CD4-positive, alpha-beta memory T cell (primary cell): ENCODE measurements around the gene ANKS6. TPM values are rescaled to one million over a fixed set of nuclear protein-coding genes. Genes with fewer than 3 reads are reported as not detected.

ENCODE experiments used
- CTCF ChIA-PET: fragments of 350-600 bp; sonication (Branson Sonifier 250); formaldehyde crosslinking; loops from one replicate; lab custom pipeline; 2021; ENCODE audit warnings: inconsistent platforms; ENCODE audit not compliant: partially characterized antibody; lab: Charles Lee
- POLR2A ChIA-PET: fragments of 350-600 bp; sonication (Branson Sonifier 250); formaldehyde crosslinking; loops from one replicate; lab custom pipeline; 2021; ENCODE audit not compliant: partially characterized antibody; lab: Charles Lee
- DNase-seq, 5 donors: peaks; one replicate each; pipeline versions ENCODE4 v3.0.0 to v3.0.0-alpha.2; 2020 to 2022; ENCODE audit warnings: mixed read lengths in 1 of 5
- H3K27ac ChIP-seq: one replicate; pipeline ENCODE4 v1.7.0; 2013; ENCODE audit warnings: low read depth, low read length
- H3K27me3 ChIP-seq: 2 replicates; pipeline ENCODE4 v1.7.0; 2013; ENCODE audit warnings: mild to moderate bottlenecking, low read length, moderate library complexity; ENCODE audit not compliant: insufficient read depth
- H3K36me3 ChIP-seq: 2 replicates; pipeline ENCODE4 v1.7.0; 2013; ENCODE audit warnings: mild to moderate bottlenecking, low read length, moderate library complexity; ENCODE audit not compliant: insufficient read depth
- H3K4me1 ChIP-seq: 2 replicates; pipeline ENCODE4 v1.7.0; 2013; ENCODE audit warnings: mild to moderate bottlenecking, low read length, moderate library complexity; ENCODE audit not compliant: insufficient read depth
- H3K4me3 ChIP-seq, 2 donors: one replicate each; pipeline ENCODE4 v1.7.0; 2013; ENCODE audit warnings: low read length in 2 of 2, mild to moderate bottlenecking in 1 of 2
- H3K9me3 ChIP-seq, 2 donors: one replicate each; pipeline ENCODE4 v1.7.0; 2013; ENCODE audit warnings: low read length in 2 of 2, control low read depth in 1 of 2; ENCODE audit not compliant: control insufficient read depth in 1 of 2
- H3K27ac Mint-ChIP-seq, 7 donors: one replicate each; pipeline ENCODE4 v1.8.0; 2020 to 2021; ENCODE audit warnings: mixed read lengths in 7 of 7, mild to moderate bottlenecking in 6 of 7, inconsistent platforms in 3 of 7, moderate library complexity in 3 of 7
- H3K27me3 Mint-ChIP-seq, 2 donors: one replicate each; pipeline ENCODE4 v1.8.0; 2020 to 2021; ENCODE audit warnings: mixed read lengths in 2 of 2
- H3K36me3 Mint-ChIP-seq, 2 donors: one replicate each; pipeline ENCODE4 v1.8.0; 2020 to 2021; ENCODE audit warnings: mixed read lengths in 2 of 2, inconsistent platforms in 1 of 2, mild to moderate bottlenecking in 1 of 2
- H3K4me1 Mint-ChIP-seq, 4 donors: one replicate each; pipeline ENCODE4 v1.8.0; 2020 to 2021; ENCODE audit warnings: mixed read lengths in 4 of 4, mild to moderate bottlenecking in 1 of 4
- H3K4me3 Mint-ChIP-seq, 8 donors: one replicate each; pipeline ENCODE4 v1.8.0; 2020 to 2021; ENCODE audit warnings: mixed read lengths in 8 of 8, mild to moderate bottlenecking in 7 of 8, moderate library complexity in 6 of 8, inconsistent platforms in 3 of 8
- H3K9me3 Mint-ChIP-seq, 8 donors: one replicate each; pipeline ENCODE4 v1.8.0; 2020 to 2021; ENCODE audit warnings: mixed read lengths in 8 of 8, mild to moderate bottlenecking in 5 of 8, inconsistent platforms in 3 of 8, moderate library complexity in 1 of 8
- intact Hi-C: fragments of 100-400 bp; cut with micrococcal nuclease; formaldehyde crosslinking; loops from one replicate; pipeline ENCODE4 v1.15.1; 2023
- polyA plus RNA-seq, 2 donors: library from polyadenylated mRNA; unstranded; fragments of 300-500 nt; fragmentation: Illumina TruSeq; gene quantifications; one replicate each; pipeline ENCODE4 v1.2.3, GENCODE V29; 2021
- total RNA-seq, 2 experiments: library from RNA; stranded (reverse); gene quantifications; one replicate each; pipeline ENCODE4 v1.2.3, GENCODE V29; 2021

Gene ANKS6
- total and polyA plus RNA-seq, 4 experiments from 2014 or later: 2.5 to 12.2 (median 9.6) TPM

GRCh38 chr9:98787766-98788335 lies 8.5 kb downstream of the ANKS6 start:
- H3K4me3 Mint-ChIP-seq: no peak overlapping the region
- POLR2A ChIA-PET: no interaction called here
- no peak overlapping the region for H3K4me3 ChIP-seq
- H3K36me3 ChIP-seq: no peaks in the 10 kb centered on the region
- no peaks in the 10 kb centered on the region for H3K27me3 ChIP-seq
- no peak overlapping the region for H3K27ac ChIP-seq
- no peaks in the 10 kb centered on the region for H3K9me3 Mint-ChIP-seq
- peaks cover 7% of the 10 kb centered on the region for H3K4me1 ChIP-seq
- H3K27me3 Mint-ChIP-seq: no peaks in the 10 kb centered on the region
- intact Hi-C loops: no loop called here
- DNase-seq: no peak
- CTCF ChIA-PET: no interaction called here
- no peaks in the 10 kb centered on the region for H3K9me3 ChIP-seq
- peaks cover 12 to 17% of the 10 kb centered on the region in 2 donors for H3K36me3 Mint-ChIP-seq
- peaks cover 7 to 18% (median 10%) of the 10 kb centered on the region in 4 donors for H3K4me1 Mint-ChIP-seq
- H3K27ac Mint-ChIP-seq: no peak overlapping the region

- Mint-ChIP-seq H3K4me1 (peaks cover 2 to 10% (median 4%) of the 10 kb centered on the region in 4 donors), H3K9me3 (no peaks in the 10 kb centered on the region), H3K27me3 (no peaks in the 10 kb centered on the region), H3K36me3 (peaks cover 17 to 26% of the 10 kb centered on the region in 2 donors), H3K27ac (no peak overlapping the region), H3K4me3 (no peak overlapping the region)
- ChIA-PET CTCF (interaction anchor here (0.9 to 4.9 kb wide), 2 partner anchors 12 to 15 kb away, joined by 3 to 23 read pairs; no protein-coding TSS in a partner anchor), POLR2A (no interaction called here)
- H3K27me3 ChIP-seq: no peaks in the 10 kb centered on the region
- intact Hi-C loops: no loop called here
- DNase-seq: no peak
- peaks cover under 1% of the 10 kb centered on the region for H3K36me3 ChIP-seq
- no peak overlapping the region for H3K27ac ChIP-seq
- H3K4me3 ChIP-seq: no peak overlapping the region
- H3K4me1 ChIP-seq: peaks cover 7% of the 10 kb centered on the region
- H3K9me3 ChIP-seq: no peaks in the 10 kb centered on the region
Measured at GRCh38 chr9:98786750-98787510, 9.4 kb downstream of the ANKS6 start.

DNA sequence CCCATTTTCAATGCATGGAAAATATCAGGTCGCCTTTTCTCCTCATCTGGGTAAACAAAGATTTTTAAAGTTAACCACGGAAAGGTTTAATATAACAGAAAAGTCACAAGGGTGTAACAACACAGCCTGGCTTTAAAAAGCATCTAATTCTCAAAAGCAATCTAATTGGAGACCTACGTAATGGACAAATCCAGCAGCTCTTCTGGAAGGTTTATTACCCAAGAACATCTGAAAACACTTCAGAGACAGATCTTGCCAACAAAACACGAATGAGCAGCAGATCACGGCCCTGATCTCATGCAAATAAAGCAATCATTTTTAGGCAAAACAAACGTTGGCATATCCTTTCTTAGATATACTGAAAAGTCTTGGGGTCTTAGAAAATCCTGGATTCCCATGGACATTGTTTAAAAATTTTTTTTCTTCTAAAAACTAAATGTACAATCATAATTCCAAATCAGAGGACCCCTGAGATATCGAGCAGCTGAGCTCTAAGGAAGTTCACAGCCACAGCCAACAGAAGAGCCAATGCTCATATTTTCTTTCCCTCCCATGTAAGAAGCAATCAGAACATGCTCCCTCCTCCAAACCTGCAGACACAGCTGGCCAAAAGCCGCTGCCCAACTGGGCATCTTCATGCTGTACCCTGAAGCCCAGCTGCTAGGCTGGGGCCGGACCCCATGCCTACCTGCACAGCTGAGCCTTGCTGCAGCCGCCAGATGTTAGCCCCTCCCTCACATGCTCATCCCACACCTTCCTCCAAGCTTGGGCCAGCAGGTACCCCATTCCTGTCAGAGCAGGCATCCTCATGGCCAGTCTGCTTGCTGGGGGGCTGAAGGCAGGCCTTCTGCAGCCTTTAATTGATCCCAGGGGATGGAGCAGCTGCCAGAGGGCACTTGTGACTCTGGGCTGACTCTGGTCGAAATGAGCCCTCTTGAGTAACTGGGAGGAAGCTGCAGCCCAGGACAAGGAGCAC lies 11.2 kb downstream of the ANKS6 start:
- Histone ChIP-seq H3K27me3 (no peaks in the 10 kb centered on the region), H3K9me3 (no peaks in the 10 kb centered on the region), H3K4me1 (no peaks in the 10 kb centered on the region), H3K4me3 (no peak overlapping the region), H3K27ac (no peak overlapping the region), H3K36me3 (peaks cover 3% of the 10 kb centered on the region)
- POLR2A ChIA-PET: no interaction called here
- intact Hi-C loops: no loop called here
- DNase-seq: no peak
- H3K36me3 Mint-ChIP-seq: peaks cover 18 to 32% of the 10 kb centered on the region in 2 donors
- no peak overlapping the region for H3K27ac Mint-ChIP-seq
- H3K4me3 Mint-ChIP-seq: no peak overlapping the region
- no peaks in the 10 kb centered on the region for H3K9me3 Mint-ChIP-seq
- H3K27me3 Mint-ChIP-seq: no peaks in the 10 kb centered on the region
- no peaks in the 10 kb centered on the region for H3K4me1 Mint-ChIP-seq
- CTCF ChIA-PET: interaction anchor here (4.9 kb wide), 1 partner anchor 10 kb away, joined by 23 read pairs; no protein-coding TSS in a partner anchor

GRCh38 chr9:98783518-98784226 lies 12.7 kb downstream of the ANKS6 start:
- no peaks in the 10 kb centered on the region for H3K4me1 ChIP-seq
- POLR2A ChIA-PET: no interaction called here
- H3K4me1 Mint-ChIP-seq: no peaks in the 10 kb centered on the region
- H3K36me3 Mint-ChIP-seq: peaks cover 18 to 28% of the 10 kb centered on the region in 2 donors
- DNase-seq: no peak
- peaks cover 3% of the 10 kb centered on the region for H3K36me3 ChIP-seq
- intact Hi-C loops: no loop called here
- H3K27ac ChIP-seq: no peak overlapping the region
- H3K9me3 Mint-ChIP-seq: no peaks in the 10 kb centered on the region
- CTCF ChIA-PET: interaction anchor here (4.9 kb wide), 1 partner anchor 9 kb away, joined by 23 read pairs; no protein-coding TSS in a partner anchor
- H3K9me3 ChIP-seq: no peaks in the 10 kb centered on the region
- H3K4me3 Mint-ChIP-seq: no peak overlapping the region
- H3K27me3 ChIP-seq: no peaks in the 10 kb centered on the region
- H3K27ac Mint-ChIP-seq: no peak overlapping the region
- no peak overlapping the region for H3K4me3 ChIP-seq
- no peaks in the 10 kb centered on the region for H3K27me3 Mint-ChIP-seq

DNA sequence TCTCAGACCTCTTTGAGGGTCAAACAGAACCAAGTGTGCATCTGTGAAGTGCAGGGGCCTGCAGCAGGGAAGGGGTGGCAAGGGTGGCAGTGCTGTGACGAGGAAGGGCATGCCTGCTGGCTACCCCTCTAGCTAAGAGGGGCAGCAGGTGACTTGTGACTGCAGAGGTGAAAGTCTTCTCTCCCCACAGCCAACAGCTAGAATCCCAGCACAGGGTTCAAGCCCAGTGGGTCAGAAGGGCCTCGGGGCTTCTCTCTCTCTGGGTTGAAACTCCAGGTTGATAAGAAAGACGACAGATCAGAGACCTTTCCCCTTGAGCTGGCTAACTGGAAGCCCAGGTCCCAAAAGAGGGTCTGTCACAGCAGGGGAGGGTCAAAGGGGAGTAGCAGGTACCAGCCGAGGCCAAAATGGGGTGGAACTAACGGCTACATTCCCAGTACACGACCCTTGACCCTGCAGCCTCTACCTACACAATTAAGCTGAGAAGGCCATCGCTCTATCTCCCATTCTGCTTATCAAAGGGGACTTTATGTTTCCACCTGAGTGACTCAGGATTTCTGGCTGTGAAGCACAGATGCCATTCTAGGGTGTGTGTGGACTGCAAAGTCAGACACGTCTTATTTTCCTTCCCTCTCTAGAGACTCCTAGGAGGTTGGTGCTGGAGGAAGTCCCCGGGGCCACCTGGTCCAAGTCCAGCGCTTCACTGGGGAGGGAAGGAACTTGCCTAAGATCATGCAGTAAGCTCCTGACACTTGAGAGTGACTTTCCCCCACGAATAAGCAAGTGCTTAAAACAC lies 14.6 kb downstream of the ANKS6 start:
- Mint-ChIP-seq H3K4me3 (no peak overlapping the region), H3K4me1 (peaks cover 0 to 2% (median 0%) of the 10 kb centered on the region in 4 donors)
- POLR2A ChIA-PET: no interaction called here

GRCh38 chr9:98780059-98780749 lies 16.2 kb downstream of the ANKS6 start:
- POLR2A ChIA-PET: no interaction called here
- CTCF ChIA-PET: no interaction called here
- intact Hi-C loops: no loop called here
- Mint-ChIP-seq H3K9me3 (no peaks in the 10 kb centered on the region), H3K36me3 (peaks cover 24 to 33% of the 10 kb centered on the region in 2 donors), H3K27me3 (no peaks in the 10 kb centered on the region), H3K4me3 (no peak overlapping the region), H3K27ac (no peak overlapping the region), H3K4me1 (peaks cover 0 to 3% (median under 1%) of the 10 kb centered on the region in 4 donors)
- H3K36me3 ChIP-seq: peaks cover 3% of the 10 kb centered on the region
- no peak overlapping the region for H3K4me3 ChIP-seq
- H3K4me1 ChIP-seq: no peaks in the 10 kb centered on the region
- no peaks in the 10 kb centered on the region for H3K9me3 ChIP-seq
- no peak overlapping the region for H3K27ac ChIP-seq
- no peak for DNase-seq
- no peaks in the 10 kb centered on the region for H3K27me3 ChIP-seq

More for the DNA sequence above, 14.6 kb downstream of the ANKS6 start:
- peaks cover 3% of the 10 kb centered on the region for H3K36me3 ChIP-seq
- CTCF ChIA-PET: no interaction called here
- no peak overlapping the region for H3K4me3 ChIP-seq
- H3K9me3 ChIP-seq: no peaks in the 10 kb centered on the region
- H3K27me3 ChIP-seq: no peaks in the 10 kb centered on the region
- intact Hi-C loops: no loop called here
- Mint-ChIP-seq H3K27me3 (no peaks in the 10 kb centered on the region), H3K36me3 (peaks cover 20 to 37% of the 10 kb centered on the region in 2 donors), H3K9me3 (no peaks in the 10 kb centered on the region), H3K27ac (no peak overlapping the region)
- DNase-seq: no peak
- H3K4me1 ChIP-seq: no peaks in the 10 kb centered on the region
- no peak overlapping the region for H3K27ac ChIP-seq
